Activated CD8-positive, alpha-beta T cell treated with anti-CD3 and anti-CD28 coated beads, Interleukin-2, amount 10 ng/mL, durations not matched to agents 7 days and 5 days (primary cell): ENCODE measurements around the gene AIFM3. TPM values are rescaled to one million over a fixed set of nuclear protein-coding genes. Genes with fewer than 3 reads are reported as not detected.
A peak's percentile ranks its signal among the peaks of the same experiment; 100 is the strongest.

Source experiments
- ATAC-seq: fragments of 150-1000 bp; cut with Tn5 transposase; one replicate; pipeline ENCODE4 v1.10.0; 2021; ENCODE audit warnings: moderate library complexity
- CTCF ChIA-PET: fragments of 350-600 bp; sonication (Branson Sonifier 250); formaldehyde crosslinking; loops from one replicate; lab custom pipeline; 2021; ENCODE audit warnings: antibody characterized with exemption; lab: Charles Lee
- POLR2A ChIA-PET: fragments of 350-600 bp; sonication (Branson Sonifier 250); formaldehyde crosslinking; loops from one replicate; lab custom pipeline; 2021; ENCODE audit warnings: antibody characterized with exemption; lab: Charles Lee
- DNase-seq: peaks from one replicate; pipeline ENCODE4 v3.0.0-alpha.2; 2020
- H3K27ac Mint-ChIP-seq: one replicate; pipeline ENCODE4 v1.8.0; 2021; ENCODE audit warnings: mild to moderate bottlenecking, mixed read lengths
- H3K27me3 Mint-ChIP-seq: one replicate; pipeline ENCODE4 v1.8.0; 2021; ENCODE audit warnings: low read depth, mixed read lengths
- H3K36me3 Mint-ChIP-seq: one replicate; pipeline ENCODE4 v1.8.0; 2021; ENCODE audit warnings: low read depth, mixed read lengths
- H3K4me1 Mint-ChIP-seq: one replicate; pipeline ENCODE4 v1.8.0; 2021; ENCODE audit warnings: low read depth, mixed read lengths
- H3K4me3 Mint-ChIP-seq: one replicate; pipeline ENCODE4 v1.8.0; 2021; ENCODE audit warnings: mild to moderate bottlenecking, mixed read lengths
- H3K9me3 Mint-ChIP-seq: one replicate; pipeline ENCODE4 v1.8.0; 2022; ENCODE audit warnings: mixed read lengths; ENCODE audit not compliant: insufficient read depth
- total RNA-seq, 2 experiments: library from RNA; stranded (reverse); gene quantifications; one replicate each; pipeline ENCODE4 v1.2.3, GENCODE V29; 2021

Gene AIFM3
- total RNA-seq, 2 experiments from 2014 or later, result 0.37 to 0.39 TPM

DNA sequence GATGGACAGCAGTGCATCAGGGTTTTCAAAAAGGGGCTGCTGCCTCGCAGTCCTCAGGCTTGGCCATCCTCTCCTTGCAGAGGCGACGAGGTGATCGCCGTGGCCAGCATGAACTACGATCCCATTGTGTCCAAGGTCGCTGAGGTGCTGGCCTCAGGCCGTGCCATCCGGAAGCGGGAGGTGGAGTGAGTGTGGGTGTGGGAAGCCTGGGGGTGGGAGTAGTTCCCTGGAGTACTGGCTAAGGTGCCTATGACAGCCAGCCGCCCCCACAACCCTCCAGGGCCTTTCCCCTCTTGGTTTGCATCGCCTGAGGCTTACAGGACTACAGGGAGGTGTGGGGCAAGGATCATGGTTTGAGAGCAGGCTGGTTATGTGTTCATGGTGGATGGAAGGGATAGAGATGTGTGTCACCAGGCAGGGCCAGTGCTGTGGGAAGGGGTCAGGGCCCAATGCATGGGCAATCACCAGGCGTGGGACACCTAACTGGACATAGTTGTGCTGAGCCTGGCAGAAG, 12.9 kb downstream of the AIFM3 start:
- no peak for ATAC-seq
- no peak for DNase-seq
- Mint-ChIP-seq H3K9me3 (peaks cover 11% of the 10 kb centered on the region), H3K27me3 (peaks cover 2% of the 10 kb centered on the region), H3K4me1 (peaks cover 38% of the 10 kb centered on the region), H3K27ac (no peak overlapping the region), H3K36me3 (peaks cover 13% of the 10 kb centered on the region), H3K4me3 (no peak overlapping the region)
- POLR2A ChIA-PET, result interaction anchor here (4.2 kb wide), 1 partner anchor 22 kb away, joined by 17 read pairs; the partner anchor contains the start of gene THAP7
- CTCF ChIA-PET, result interaction anchor here (0.9 to 1.3 kb wide), 2 partner anchors 19 to 122 kb away, joined by 3 read pairs; no protein-coding TSS in a partner anchor

DNA sequence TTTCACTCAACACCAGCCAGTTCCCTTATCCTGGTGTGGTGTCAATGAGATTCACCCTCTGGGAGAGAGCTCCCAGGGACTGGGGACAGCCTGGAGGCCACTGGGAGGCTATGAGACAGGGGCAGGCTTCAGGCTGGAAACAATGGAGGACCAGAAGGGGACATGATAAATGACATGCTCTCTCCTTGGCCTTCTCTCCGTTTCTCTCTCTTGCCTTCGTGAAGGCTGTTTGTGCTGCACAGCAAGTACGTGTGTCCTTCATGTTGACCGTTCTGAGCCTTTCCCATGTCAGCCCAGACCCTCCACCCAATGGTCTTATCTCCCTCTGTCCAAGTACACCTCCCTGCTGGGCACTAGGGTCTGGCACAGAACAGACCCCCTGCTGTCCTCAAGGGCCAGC, 13.5 kb downstream of the AIFM3 start:
- ChIA-PET POLR2A (interaction anchor here (4.2 kb wide), 1 partner anchor 21 kb away, joined by 17 read pairs; the partner anchor contains the start of gene THAP7), CTCF (interaction anchor here (0.7 to 1.3 kb wide), 3 partner anchors 19 to 122 kb away, joined by 3 read pairs; no protein-coding TSS in a partner anchor)
- peaks cover 38% of the 10 kb centered on the region for H3K4me1 Mint-ChIP-seq
- no peak overlapping the region for H3K4me3 Mint-ChIP-seq
- peaks cover 2% of the 10 kb centered on the region for H3K27me3 Mint-ChIP-seq
- ATAC-seq, result no peak
- H3K36me3 Mint-ChIP-seq, result peaks cover 13% of the 10 kb centered on the region
- H3K27ac Mint-ChIP-seq, result no peak overlapping the region
- H3K9me3 Mint-ChIP-seq, result peaks cover 11% of the 10 kb centered on the region
- no peak for DNase-seq

DNA sequence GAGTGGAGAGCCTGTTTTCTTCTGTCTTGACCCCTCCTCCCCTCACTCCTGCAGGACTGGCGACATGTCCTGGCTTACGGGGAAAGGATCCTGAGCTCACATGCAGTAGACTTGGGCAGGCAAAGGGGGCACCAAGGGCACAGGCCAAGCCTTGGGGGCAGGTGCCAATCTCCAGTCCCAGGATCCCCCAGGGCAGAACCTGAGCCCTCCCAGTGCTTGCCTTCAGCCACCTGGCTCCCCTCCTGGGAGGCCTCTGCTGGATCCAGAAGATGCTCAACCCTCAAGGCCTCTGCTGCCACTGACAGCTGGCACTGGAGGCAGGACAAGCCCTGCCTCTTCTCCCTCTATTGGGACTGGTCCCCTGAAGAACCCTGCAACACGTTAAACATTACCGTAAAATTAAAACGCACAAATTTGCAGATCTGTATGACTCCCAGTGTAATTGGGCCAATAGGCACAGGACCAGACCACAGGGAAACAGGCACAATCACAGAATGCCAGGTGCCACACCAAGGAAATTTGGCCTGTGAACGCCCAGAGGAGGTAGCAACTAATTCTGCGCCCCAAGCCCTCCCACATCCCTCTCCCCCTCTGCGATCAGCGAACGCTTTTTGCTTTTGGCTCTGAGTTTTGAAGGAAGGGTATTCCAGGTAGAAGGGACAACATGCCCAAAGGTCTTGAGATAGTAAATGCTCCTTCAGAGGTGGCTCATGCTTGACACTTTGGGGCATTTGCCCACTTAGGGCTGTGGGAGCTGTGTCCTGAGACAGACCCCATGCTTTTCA, 14.1 kb downstream of the AIFM3 start:
- Mint-ChIP-seq H3K4me3 (peak overlapping the region; percentile 93), H3K27ac (peak overlapping the region; percentile 95), H3K9me3 (peaks cover 11% of the 10 kb centered on the region), H3K4me1 (peaks cover 38% of the 10 kb centered on the region), H3K27me3 (peaks cover 2% of the 10 kb centered on the region), H3K36me3 (peaks cover 13% of the 10 kb centered on the region)
- ATAC-seq, result no peak
- no peak for DNase-seq
- ChIA-PET CTCF (interaction anchor here (0.7 to 2.1 kb wide), 5 partner anchors 8 to 64 kb away, joined by 3 to 6 read pairs (median 4); no protein-coding TSS in a partner anchor), POLR2A (interaction anchor here (1.7 to 4.2 kb wide), 2 partner anchors 18 to 21 kb away, joined by 7 to 17 read pairs; partner anchors contain the start of gene THAP7)

DNA sequence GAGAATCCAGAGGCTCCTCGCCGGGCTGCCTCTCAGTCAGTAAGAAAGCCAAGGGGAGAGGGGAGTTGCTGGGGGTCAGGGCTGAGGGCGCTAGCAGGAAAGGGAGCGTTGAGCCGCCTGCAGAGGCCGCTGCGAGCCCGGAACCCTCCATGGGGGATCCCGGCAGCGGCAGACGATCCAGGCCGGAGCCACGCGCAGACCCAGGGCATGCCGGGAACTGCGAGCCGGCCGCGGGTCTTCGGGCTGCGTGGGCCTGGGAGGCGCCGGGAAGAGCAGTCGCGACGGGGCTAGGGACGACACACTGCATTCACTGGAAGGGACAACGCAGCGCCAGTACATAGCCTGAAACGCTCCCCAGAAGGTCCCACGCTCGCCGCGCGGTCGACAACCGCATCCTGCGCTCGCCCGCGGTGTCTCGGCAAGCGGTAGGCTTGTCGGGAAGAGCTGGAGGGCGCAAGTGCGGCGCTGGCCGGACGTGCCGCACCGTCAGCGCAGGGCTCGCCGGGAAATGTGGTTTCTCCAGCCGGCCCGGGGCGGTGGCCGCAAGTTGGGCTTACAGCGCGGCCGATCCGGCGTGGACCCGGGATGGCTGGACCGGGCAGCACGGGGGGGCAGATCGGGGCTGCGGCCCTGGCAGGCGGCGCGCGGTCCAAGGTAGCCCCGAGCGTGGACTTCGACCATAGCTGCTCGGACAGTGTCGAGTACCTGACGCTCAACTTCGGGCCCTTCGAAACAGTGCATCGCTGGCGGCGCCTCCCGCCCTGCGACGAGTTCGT, 14.9 kb downstream of the AIFM3 start, which contains the start of gene LZTR1:
LZTR1 (plus strand) TSS at position 511 of the 776 bp plus-strand sequence; CDS start at position 586, 75 bp downstream.
- Mint-ChIP-seq H3K27me3 (peaks cover 2% of the 10 kb centered on the region), H3K36me3 (peaks cover 17% of the 10 kb centered on the region), H3K4me1 (peaks cover 38% of the 10 kb centered on the region), H3K27ac (peak within 1 kb of the TSS; percentile 95), H3K9me3 (peaks cover 11% of the 10 kb centered on the region), H3K4me3 (peak within 1 kb of the TSS; percentile 93)
- ChIA-PET POLR2A (interaction anchor here (0.6 to 4.2 kb wide), 4 partner anchors 14 to 33 kb away, joined by 3 to 17 read pairs (median 5); partner anchors contain the start of gene THAP7), CTCF (interaction anchor here (0.6 to 2.1 kb wide), 10 partner anchors 9 to 178 kb away, joined by 3 to 6 read pairs (median 3); partner anchors contain the start of gene AIFM3)
- ATAC-seq, result peak; percentile 80
- DNase-seq, result peak; percentile 80

DNA sequence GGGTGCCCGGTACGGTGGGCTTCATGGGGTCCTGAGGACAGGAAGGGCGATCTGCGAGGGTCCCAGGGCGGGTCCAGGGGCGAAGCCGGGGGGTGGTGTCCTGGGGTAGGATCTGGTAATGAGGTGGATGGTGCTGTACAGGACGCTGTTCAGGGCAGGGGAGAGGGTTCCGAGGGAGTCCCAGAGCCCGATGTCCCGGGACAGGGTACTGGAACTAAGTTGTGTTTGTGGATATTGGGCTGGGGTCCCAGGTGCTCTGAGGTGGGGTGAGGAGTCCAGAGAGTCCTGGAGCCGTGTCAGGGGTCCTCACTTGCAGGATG, 15.5 kb downstream of the AIFM3 start:
- ATAC-seq, result peak; percentile 11
- Mint-ChIP-seq H3K4me1 (peaks cover 38% of the 10 kb centered on the region), H3K4me3 (peak overlapping the region; percentile 93)

DNA sequence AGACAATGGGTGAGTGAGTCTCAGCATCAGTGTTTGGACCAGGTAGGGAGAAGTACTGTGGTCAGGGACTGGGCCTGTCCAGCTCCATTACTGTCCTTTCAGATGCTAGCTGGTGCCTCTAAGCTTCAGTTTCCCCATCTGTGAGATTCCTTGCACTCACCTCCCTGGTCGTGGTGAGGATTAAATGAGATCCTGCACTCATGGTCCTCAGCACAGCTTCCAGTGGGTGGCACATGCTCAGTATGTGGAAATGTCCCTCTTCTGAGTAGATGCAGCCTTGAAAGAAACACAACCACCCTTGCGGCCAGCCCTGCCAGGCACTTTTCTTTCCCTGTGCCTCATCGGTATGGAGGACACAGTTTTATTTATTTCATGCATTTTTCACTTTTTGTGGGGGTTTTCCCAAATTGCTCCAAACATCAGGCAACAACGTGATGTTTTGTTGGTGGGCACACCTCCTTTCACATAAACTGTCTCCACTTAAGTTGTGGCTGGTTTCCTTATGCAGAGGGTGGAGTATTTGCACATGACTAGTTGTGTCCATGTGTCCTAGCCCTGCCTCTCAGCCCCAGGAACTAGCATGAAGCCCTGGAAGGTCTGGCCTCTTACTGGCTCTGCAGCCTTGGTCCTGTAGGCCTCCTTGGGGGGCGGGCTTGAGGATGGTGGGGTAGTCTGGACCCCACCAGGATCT, 16.2 kb downstream of the AIFM3 start:
- DNase-seq (no peak), ATAC-seq (no peak)
- peaks cover 11% of the 10 kb centered on the region for H3K9me3 Mint-ChIP-seq
- CTCF ChIA-PET, result interaction anchor here (1.0 to 2.1 kb wide), 6 partner anchors 10 to 179 kb away, joined by 3 to 6 read pairs (median 3); no protein-coding TSS in a partner anchor
- H3K4me1 Mint-ChIP-seq, result peaks cover 38% of the 10 kb centered on the region
- peak overlapping the region; percentile 95 for H3K27ac Mint-ChIP-seq
- peaks cover 22% of the 10 kb centered on the region for H3K36me3 Mint-ChIP-seq
- POLR2A ChIA-PET, result interaction anchor here (0.8 to 4.2 kb wide), 3 partner anchors 16 to 62 kb away, joined by 3 to 17 read pairs (median 7); partner anchors contain the start of gene THAP7
- H3K4me3 Mint-ChIP-seq, result peak overlapping the region; percentile 93
- H3K27me3 Mint-ChIP-seq, result peaks cover 2% of the 10 kb centered on the region

More for the DNA sequence above, 15.5 kb downstream of the AIFM3 start:
- Mint-ChIP-seq H3K27me3 (peaks cover 2% of the 10 kb centered on the region), H3K9me3 (peaks cover 11% of the 10 kb centered on the region), H3K36me3 (peaks cover 17% of the 10 kb centered on the region), H3K27ac (peak overlapping the region; percentile 95)
- CTCF ChIA-PET, result interaction anchor here (0.6 to 2.1 kb wide), 11 partner anchors 10 to 178 kb away, joined by 3 to 6 read pairs (median 3); partner anchors contain the start of gene AIFM3
- DNase-seq, result no peak
- POLR2A ChIA-PET, result interaction anchor here (0.6 to 4.2 kb wide), 5 partner anchors 14 to 62 kb away, joined by 3 to 17 read pairs (median 3); partner anchors contain the start of gene THAP7

DNA sequence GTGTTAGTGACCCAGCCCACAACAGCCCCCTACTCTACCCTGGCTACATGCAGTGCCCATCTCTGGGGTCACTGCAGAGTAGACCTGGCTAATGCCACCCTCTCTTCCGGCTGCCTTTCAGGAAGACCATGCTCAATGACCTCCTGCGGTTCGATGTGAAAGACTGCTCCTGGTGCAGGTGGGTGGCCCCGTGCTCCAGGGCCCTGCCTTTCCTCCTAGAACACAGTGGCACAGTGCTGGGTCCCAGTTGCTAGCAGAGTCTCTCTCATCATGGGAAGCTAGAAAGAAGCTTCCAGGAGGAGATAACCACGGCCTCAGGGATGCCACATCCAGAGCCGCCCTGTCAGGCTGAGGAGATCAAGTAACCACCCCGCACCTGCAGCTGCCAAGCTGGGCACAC, 18.7 kb downstream of the AIFM3 start:
- DNase-seq (no peak), ATAC-seq (no peak)
- ChIA-PET POLR2A (no interaction called here), CTCF (no interaction called here)
- no peak overlapping the region for H3K4me3 Mint-ChIP-seq
- no peaks in the 10 kb centered on the region for H3K9me3 Mint-ChIP-seq
- no peaks in the 10 kb centered on the region for H3K27me3 Mint-ChIP-seq
- peaks cover 37% of the 10 kb centered on the region for H3K4me1 Mint-ChIP-seq
- no peak overlapping the region for H3K27ac Mint-ChIP-seq
- H3K36me3 Mint-ChIP-seq, result peaks cover 19% of the 10 kb centered on the region

DNA sequence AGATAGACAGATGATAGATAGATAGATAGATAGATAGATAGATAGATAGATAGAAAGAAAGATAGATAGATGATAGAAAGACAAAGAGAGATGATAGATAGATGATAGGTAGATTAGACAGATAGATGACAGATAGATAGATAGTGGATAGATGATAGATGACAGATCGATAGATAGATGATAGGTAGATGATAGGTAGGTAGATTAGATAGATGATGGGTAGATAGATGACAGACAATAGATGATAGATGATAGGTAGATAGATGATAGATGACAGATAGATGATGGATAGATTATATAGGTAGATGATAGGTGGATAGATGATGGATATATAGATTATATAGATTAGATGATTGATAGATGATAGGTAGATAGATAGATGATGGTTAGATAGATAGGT, 19.3 kb downstream of the AIFM3 start:
- no peak overlapping the region for H3K27ac Mint-ChIP-seq
- peaks cover 31% of the 10 kb centered on the region for H3K4me1 Mint-ChIP-seq
- H3K9me3 Mint-ChIP-seq, result no peaks in the 10 kb centered on the region
- ChIA-PET CTCF (no interaction called here), POLR2A (no interaction called here)
- ATAC-seq, result no peak
- H3K36me3 Mint-ChIP-seq, result peaks cover 19% of the 10 kb centered on the region
- H3K4me3 Mint-ChIP-seq, result no peak overlapping the region
- no peaks in the 10 kb centered on the region for H3K27me3 Mint-ChIP-seq
- no peak for DNase-seq

DNA sequence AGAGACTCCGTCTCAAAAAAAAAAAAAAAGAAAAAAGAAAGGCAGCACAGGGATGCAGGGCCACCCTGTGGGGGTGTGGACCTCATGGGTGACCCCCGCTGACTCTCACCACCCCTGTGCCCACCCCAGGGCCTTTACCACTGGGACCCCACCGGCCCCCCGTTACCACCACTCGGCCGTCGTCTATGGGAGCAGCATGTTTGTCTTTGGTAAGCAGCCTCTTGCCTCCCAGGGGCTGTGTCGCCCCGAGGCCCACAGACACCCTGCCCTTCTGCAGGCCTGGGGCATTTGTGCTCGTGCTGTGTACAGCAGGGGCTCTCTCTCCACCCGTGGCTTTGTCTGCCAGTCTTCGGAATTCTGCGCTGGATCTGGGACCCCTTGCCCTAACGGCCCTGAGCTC, 20.3 kb downstream of the AIFM3 start:
- CTCF ChIA-PET, result no interaction called here
- Mint-ChIP-seq H3K36me3 (peaks cover 19% of the 10 kb centered on the region), H3K4me3 (no peak overlapping the region), H3K27ac (no peak overlapping the region), H3K9me3 (no peaks in the 10 kb centered on the region), H3K27me3 (no peaks in the 10 kb centered on the region), H3K4me1 (peaks cover 27% of the 10 kb centered on the region)
- POLR2A ChIA-PET, result interaction anchor here (0.7 kb wide), 1 partner anchor 13 kb away, joined by 4 read pairs; no protein-coding TSS in a partner anchor
- DNase-seq (no peak), ATAC-seq (no peak)

DNA sequence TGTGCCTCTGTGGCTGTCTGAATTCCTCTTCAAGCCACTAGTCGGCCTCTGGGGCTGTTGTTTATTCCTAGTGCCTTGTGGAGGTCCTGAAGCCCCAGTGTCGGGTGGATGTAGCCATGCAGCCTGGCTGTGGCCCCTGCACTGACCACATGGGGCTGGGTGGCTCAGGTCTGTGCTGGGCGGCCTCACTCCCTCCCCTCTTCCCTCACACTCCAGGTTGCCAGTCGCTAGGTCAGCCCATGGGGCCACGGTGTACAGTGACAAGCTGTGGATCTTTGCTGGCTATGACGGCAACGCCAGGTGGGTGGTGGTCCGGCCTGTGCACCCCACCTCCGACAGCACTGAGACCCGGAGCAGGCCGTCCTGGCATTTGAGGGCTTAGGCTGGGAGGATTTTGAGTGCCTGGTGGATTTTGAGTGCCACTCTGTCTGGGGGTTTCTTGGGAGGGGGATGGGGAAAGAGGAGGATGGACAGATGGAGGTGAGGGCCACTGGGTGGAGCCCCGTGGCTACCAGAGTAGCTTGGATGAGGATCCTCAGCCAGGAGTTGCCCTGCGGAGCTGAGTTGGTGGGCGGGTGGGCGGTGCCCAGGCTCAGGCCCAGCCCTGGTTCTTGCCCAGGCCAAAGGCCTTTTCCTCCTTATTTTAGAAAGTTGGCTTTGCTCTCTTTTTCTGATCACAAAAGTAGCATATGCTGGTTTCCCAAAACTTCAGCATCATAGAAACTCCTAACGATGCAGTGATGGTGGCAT, 21.7 kb downstream of the AIFM3 start:
- Mint-ChIP-seq H3K36me3 (peaks cover 16% of the 10 kb centered on the region), H3K4me3 (no peak overlapping the region), H3K9me3 (no peaks in the 10 kb centered on the region), H3K27me3 (no peaks in the 10 kb centered on the region), H3K27ac (no peak overlapping the region), H3K4me1 (peaks cover 15% of the 10 kb centered on the region)
- DNase-seq (no peak), ATAC-seq (no peak)
- CTCF ChIA-PET, result no interaction called here
- POLR2A ChIA-PET, result interaction anchor here (1.1 kb wide), 1 partner anchor 12 kb away, joined by 4 read pairs; no protein-coding TSS in a partner anchor
